Heart left ventricle (tissue), 16 donors: ENCODE data around the gene SP3. TPM values are rescaled to one million over a fixed set of nuclear protein-coding genes. Genes with fewer than 3 reads are reported as not detected.

ENCODE experiments used
- ATAC-seq, 4 donors: fragments of 200-7000 bp; cut with Tn5 transposase; one replicate each; pipeline ENCODE4 v1.9.1; 2020 to 2022; ENCODE audit warnings: moderate library complexity in 4 of 4, mild to moderate bottlenecking in 3 of 4, moderate number of reproducible peaks in 1 of 4
- DNase-seq, 5 donors: peaks; one replicate each; pipeline ENCODE4 v3.0.0-alpha.2; 2020
- H3K27ac ChIP-seq, 12 donors: fragments of 200-600 bp; sonication (generic) in 4 of 12; one replicate each; pipeline versions ENCODE4 v1.5.0 to v1.8.0; 2016 to 2022; ENCODE audit warnings: mild to moderate bottlenecking in 2 of 12
- H3K27me3 ChIP-seq, 9 donors: fragments of 200-600 bp; sonication (generic) in 2 of 9; one replicate each; pipeline versions ENCODE4 v1.5.1 to v1.8.0; 2016 to 2022; ENCODE audit warnings: mild to moderate bottlenecking in 3 of 9
- H3K36me3 ChIP-seq, 9 donors: fragments of 200-600 bp; sonication (generic) in 2 of 9; one replicate each; pipeline versions ENCODE4 v1.5.0 to v1.8.0; 2018 to 2022; ENCODE audit warnings: mild to moderate bottlenecking in 2 of 9
- H3K4me1 ChIP-seq, 12 donors: fragments of 200-600 bp; sonication (generic) in 4 of 12; one replicate each; pipeline versions ENCODE4 v1.5.0 to v1.8.0; 2016 to 2022; ENCODE audit warnings: mild to moderate bottlenecking in 3 of 12
- H3K4me3 ChIP-seq, 12 donors: fragments of 200-600 bp; sonication (generic) in 4 of 12; one replicate each; pipeline versions ENCODE4 v1.5.0 to v1.8.0; 2017 to 2022; ENCODE audit warnings: mild to moderate bottlenecking in 9 of 12, moderate library complexity in 4 of 12
- H3K9me3 ChIP-seq, 12 donors: fragments of 200-600 bp; sonication (generic) in 4 of 12; one replicate each; pipeline versions ENCODE4 v1.5.0 to v1.8.0; 2016 to 2022; ENCODE audit warnings: mild to moderate bottlenecking in 1 of 12
- POLR2A ChIP-seq, 2 donors: fragments of 450-650 bp; IDR thresholded peaks; one replicate each; pipeline ENCODE4 v1.6.1; 2017; ENCODE audit warnings: antibody characterized with exemption in 2 of 2, mild to moderate bottlenecking in 2 of 2, moderate library complexity in 2 of 2
- WGBS, 4 donors: extraction: QIAGEN DNeasy Blood & Tissue Kit in 2 of 4; methylation state at CpG; one replicate each; pipeline versions ENCODE4 v1.1.5 to v1.1.7; 2013 to 2018; 5-methylcytosine and 5-hydroxymethylcytosine counted together
- intact Hi-C, 10 donors: fragments of 100-400 bp; cut with DNase I; formaldehyde crosslinking; loops; one replicate each; pipeline versions ENCODE4 v1.11.1 to v1.14.2; 2022
- polyA plus RNA-seq, 2 donors: library from polyadenylated mRNA; stranded (reverse); fragments of 200-250 nt; gene quantifications; one replicate each; pipeline ENCODE4 v1.2.3, GENCODE V29; 2013
- total RNA-seq, 9 donors: library from RNA; depleted of rRNA in 2 of 9; stranded (reverse); fragments of >200 nt in 2 of 9; fragmentation: NEBNext Ultra II Directional in 3 of 9; extraction: Animal tissue kit (Norgen Biotek cat#: 25700) in 3 of 9; gene quantifications; one replicate each; pipeline versions ENCODE4 v1.1.0 to v1.2.4, GENCODE V29; 2016 to 2023
- TF ChIP-seq, protein P1 (sequence below), 12 donors: fragments of 200-600 bp; sonication (generic) in 4 of 12; IDR thresholded peaks; one replicate each; pipeline versions ENCODE4 v1.5.0 to v1.8.0; 2018 to 2022; ENCODE audit warnings: antibody characterized with exemption in 12 of 12, mild to moderate bottlenecking in 5 of 12
- donor health status: ischemic (EF 13 %, LVEDD 7.1; RV severe dilation, severe dysfunction).
- donor health status: healthy with polysubstance abuse.
- donor health status: DM: no; HTN: yes; CAD: no.
- donor health status: DM: no; HTN: no; CAD: no.
- donor health status: ischemic (EF 25% LVEDD 6.9; RV normal size, moderate dysfunction).
- donor health status: ischemic (EF 25% LVEDD 5.7; RV mildly dilated, moderate dysfunction).
- donor health status: healthy.
- donor health status: DM: yes; HTN: yes; CAD: no.
- donor health status: ischemic (EF 35%, LVEDD 5.7; RV mildly dilated, moderate dysfunction).
- donor health status: nonischemic (EF 11% LVEDD 7.7; RV severe dilation, severe dysfunction).
- donor health status: DM: yes; HTN: yes; CAD: no.
- donor health status: PGD.
- donor health status: ischemic (EF 29% LVEDD 5.4; RV normal size, mild dysfunction).
- donor health status: nonischemic (EF 23%, LVEDD 6.1; RV moderate dilation, normal function).

The SP3 gene
- total and polyA plus RNA-seq, 11 donors = 6.9 to 61.5 (median 40.2) TPM

DNA sequence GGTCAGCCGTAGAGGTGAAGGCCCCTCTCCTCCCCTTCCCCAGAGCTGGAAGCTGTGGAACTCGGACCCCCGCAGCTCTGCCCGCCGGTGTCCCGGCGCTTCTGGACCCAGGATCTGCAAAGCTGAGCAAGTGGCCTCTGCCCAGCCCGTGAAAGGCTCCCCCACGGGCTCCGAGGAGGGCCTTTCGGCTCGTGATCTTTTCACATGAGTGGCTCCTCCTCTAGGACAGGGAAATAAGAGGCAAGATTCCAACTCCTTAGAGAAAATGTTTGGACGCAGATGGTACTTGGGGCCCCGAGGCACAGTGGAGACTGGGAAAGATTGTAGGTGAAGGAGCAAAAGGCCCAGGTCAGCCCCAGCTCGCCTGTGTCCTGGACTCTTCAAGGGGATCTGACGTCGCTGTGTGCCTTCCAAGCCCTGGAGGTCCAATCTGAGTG is 48.2 kb upstream of the SP3 start:
- ATAC-seq (peak; percentile 41 to 64 (median 61)), DNase-seq (peak; percentile 32 to 68 (median 42))
- no peaks in the 10 kb centered on the region for H3K9me3 ChIP-seq
- no peaks in the 10 kb centered on the region for H3K36me3 ChIP-seq
- H3K4me1 ChIP-seq = peaks cover 0 to 48% (median 24%) of the 10 kb centered on the region in 12 donors
- TF ChIP-seq, protein P1, sequence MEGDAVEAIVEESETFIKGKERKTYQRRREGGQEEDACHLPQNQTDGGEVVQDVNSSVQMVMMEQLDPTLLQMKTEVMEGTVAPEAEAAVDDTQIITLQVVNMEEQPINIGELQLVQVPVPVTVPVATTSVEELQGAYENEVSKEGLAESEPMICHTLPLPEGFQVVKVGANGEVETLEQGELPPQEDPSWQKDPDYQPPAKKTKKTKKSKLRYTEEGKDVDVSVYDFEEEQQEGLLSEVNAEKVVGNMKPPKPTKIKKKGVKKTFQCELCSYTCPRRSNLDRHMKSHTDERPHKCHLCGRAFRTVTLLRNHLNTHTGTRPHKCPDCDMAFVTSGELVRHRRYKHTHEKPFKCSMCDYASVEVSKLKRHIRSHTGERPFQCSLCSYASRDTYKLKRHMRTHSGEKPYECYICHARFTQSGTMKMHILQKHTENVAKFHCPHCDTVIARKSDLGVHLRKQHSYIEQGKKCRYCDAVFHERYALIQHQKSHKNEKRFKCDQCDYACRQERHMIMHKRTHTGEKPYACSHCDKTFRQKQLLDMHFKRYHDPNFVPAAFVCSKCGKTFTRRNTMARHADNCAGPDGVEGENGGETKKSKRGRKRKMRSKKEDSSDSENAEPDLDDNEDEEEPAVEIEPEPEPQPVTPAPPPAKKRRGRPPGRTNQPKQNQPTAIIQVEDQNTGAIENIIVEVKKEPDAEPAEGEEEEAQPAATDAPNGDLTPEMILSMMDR (IDR thresholded peaks at IDR 0.05) = no peak
- no peak for TF ChIP-seq POLR2A (IDR thresholded peaks at IDR 0.05)
- peak overlapping the region; percentile 31 to 95 (median 86) for H3K27ac ChIP-seq
- WGBS, 4 donors = 49 to 63% (median 62%) methylated on average over 17 of the region's 17 CpGs
- H3K4me3 ChIP-seq = peak overlapping the region in 10 of 12 donors; percentile 29 to 65 (median 52)
- intact Hi-C loops = no loop called here
- H3K27me3 ChIP-seq = no peaks in the 10 kb centered on the region

DNA sequence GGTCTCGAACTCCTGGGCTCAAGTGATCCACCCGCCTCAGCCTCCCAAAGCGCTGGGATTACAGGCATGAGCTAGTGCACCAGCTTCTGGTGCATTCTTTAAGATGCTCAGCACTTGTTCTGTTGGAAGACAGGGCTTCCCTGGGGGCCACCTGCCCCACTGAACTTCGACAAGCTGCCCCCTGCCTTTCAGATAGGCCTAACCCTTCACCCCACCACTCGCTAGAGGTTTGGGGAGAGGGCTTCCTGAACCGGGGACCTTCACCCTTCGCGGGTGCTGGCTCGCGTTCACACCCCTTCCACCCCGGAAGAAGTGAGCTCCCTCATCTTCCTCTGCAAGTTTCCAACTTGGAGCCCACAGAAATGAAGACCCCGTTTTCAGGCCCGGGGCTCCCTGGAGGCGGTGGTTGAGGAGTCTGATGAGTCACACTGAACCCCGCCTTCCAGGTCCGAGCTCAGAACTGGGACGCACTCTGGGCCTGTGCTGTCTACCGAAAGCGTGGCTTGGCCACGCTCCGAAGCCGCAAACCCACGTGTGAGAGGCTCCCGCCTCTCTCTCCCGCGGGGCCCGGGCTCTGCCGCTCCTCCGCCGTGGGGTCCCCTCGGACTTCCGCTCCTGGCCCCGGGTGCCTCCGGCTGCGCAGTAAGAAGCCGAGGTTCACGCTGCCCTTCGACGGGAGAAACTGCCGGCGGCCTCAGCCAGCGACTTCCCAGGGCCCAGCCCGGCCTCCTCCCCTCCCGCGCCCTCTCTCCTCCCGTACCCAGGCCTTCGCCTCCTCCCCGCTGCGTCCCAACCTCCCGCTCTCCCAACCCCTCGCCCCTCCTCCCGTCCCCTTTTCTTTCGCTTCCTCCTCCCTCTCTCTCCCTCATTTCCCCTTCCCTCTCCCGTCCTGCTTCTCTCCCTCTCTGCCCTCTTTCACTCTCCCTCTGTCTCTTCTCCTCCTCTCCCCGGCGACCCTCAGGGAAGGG is 47.5 kb upstream of the SP3 start:
- WGBS, 4 donors = 31 to 41% (median 35%) methylated on average over 49 to 56 of the region's 56 CpGs
- Histone ChIP-seq H3K27me3 (no peaks in the 10 kb centered on the region), H3K4me1 (peaks cover 0 to 48% (median 24%) of the 10 kb centered on the region in 12 donors), H3K4me3 (peak overlapping the region; percentile 19 to 65 (median 50)), H3K27ac (peak overlapping the region; percentile 31 to 95 (median 86)), H3K9me3 (no peaks in the 10 kb centered on the region), H3K36me3 (no peaks in the 10 kb centered on the region)
- ATAC-seq = peak; percentile 78 to 95 (median 92)
- peak; percentile 80 to 89 (median 82) for DNase-seq
- intact Hi-C loops = no loop called here
- TF ChIP-seq, protein P1 (IDR thresholded peaks at IDR 0.05) = no peak

DNA sequence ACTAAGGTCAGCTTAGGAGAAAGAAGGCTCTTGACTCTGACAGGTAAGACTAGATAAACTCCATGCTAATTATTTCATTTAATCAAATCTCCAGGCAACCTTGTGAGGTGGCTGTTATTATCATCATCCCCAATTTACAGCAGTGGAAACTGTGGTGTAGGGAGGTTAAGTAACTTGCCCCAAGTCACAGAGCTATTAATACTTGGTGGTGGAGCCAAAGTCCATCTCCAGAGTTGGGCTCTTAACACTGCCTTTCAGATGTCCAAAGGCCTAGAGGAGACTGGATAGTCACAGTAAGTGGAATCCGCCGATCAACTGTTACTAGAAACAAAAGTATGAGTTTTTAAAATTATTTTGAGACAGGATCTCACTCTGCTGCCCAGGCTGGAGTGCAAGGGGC is 46.6 kb upstream of the SP3 start:
- H3K27ac ChIP-seq = peak overlapping the region in 6 of 12 donors; percentile 31 to 95 (median 88)
- no peak for ATAC-seq
- TF ChIP-seq POLR2A (IDR thresholded peaks at IDR 0.05) = no peak
- TF ChIP-seq, protein P1 (IDR thresholded peaks at IDR 0.05) = no peak
- no peak for DNase-seq
- H3K27me3 ChIP-seq = no peaks in the 10 kb centered on the region
- no peaks in the 10 kb centered on the region for H3K36me3 ChIP-seq
- peak overlapping the region in 3 of 12 donors; percentile 46 to 57 (median 51) for H3K4me3 ChIP-seq
- H3K4me1 ChIP-seq = peaks cover 0 to 55% (median 24%) of the 10 kb centered on the region in 12 donors
- 96 to 98% (median 97%) methylated on average over 2 of the region's 2 CpGs for WGBS, 4 donors
- no peaks in the 10 kb centered on the region for H3K9me3 ChIP-seq
- intact Hi-C loops = no loop called here

DNA sequence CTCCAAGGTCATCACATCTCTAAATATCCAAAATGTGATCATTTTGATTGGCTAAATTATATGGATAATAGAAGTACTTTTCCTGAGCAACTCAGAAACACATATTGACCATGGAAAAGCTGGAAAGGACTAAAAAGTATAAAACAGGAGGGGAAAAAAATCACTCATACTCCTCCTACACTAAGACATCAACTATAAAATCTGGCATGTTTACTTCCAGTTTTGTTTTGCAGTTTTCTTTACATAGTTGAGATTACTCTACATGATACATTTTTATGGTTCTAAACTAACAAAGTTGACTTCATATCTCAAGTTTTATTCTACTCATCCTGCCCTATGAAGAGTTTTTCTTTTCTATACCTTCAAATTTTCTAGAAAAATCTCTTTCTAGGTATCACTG is 46.0 kb upstream of the SP3 start:
- ATAC-seq = no peak
- intact Hi-C loops = no loop called here
- TF ChIP-seq, protein P1 (IDR thresholded peaks at IDR 0.05) = no peak
- no peak for TF ChIP-seq POLR2A (IDR thresholded peaks at IDR 0.05)
- no peaks in the 10 kb centered on the region for H3K27me3 ChIP-seq
- H3K36me3 ChIP-seq = no peaks in the 10 kb centered on the region
- H3K4me3 ChIP-seq = no peak overlapping the region
- peak overlapping the region in 1 of 12 donors; percentile 12 for H3K27ac ChIP-seq
- H3K4me1 ChIP-seq = peaks cover 0 to 55% (median 24%) of the 10 kb centered on the region in 12 donors
- no peak for DNase-seq
- H3K9me3 ChIP-seq = no peaks in the 10 kb centered on the region
